Breast epithelium (tissue), 3 donors: ENCODE measurements around the gene ZNF516.

Experiments
- CTCF ChIP-seq, 3 donors: fragments of 450-650 bp; IDR thresholded peaks; one replicate each; pipeline ENCODE4 v1.5.1; 2016 to 2017; ENCODE audit warnings: antibody characterized with exemption in 3 of 3, mild to moderate bottlenecking in 3 of 3, moderate library complexity in 3 of 3
- POLR2A ChIP-seq: fragments of 450-650 bp; IDR thresholded peaks from one replicate; pipeline ENCODE4 v1.6.1; 2016; ENCODE audit warnings: antibody characterized with exemption, mild to moderate bottlenecking, moderate library complexity

- TF ChIP-seq POLR2A (no peak), CTCF (IDR thresholded peaks at IDR 0.05) (no peak)
These were observed 175.7 kb downstream of the ZNF516 start for GRCh38 chr18:76319366-76319765.
